ENCODE results near the gene TPRG1. TPM values are rescaled to one million over a fixed set of nuclear protein-coding genes. Genes with fewer than 3 reads are reported as not detected.

TPRG1 gene
- total RNA-seq, 4 donors from 2014 or later, result 2.8 to 4.3 (median 3.1) TPM

DNA sequence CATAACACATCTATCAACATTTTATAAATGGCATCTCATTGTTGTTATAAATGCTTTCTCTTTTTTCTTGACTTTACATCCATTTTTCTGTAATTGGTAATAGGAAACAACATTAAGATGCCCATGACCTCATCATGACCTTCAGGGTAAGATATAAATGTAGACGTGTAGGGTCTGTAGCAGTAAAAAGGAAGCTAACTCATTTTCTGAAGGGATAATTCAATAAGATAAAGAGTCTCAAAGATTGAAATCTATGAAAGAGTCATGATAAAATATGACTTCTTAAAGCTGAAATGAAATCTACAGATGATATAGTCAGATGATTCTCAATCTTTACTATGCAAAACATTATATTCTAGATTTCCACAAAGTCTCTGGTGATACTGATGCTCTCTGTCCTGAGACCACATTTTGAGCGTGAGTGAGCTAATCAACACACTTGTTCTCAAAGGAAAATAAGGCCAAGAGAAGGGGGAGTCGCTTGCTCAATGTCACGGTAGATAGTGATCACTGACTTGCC is 38.5 kb downstream of the TPRG1 start:
- TF ChIP-seq POLR2A (IDR thresholded peaks at IDR 0.05; ENCODE audit: low read depth), result no peak
- TF ChIP-seq EP300 (IDR thresholded peaks at IDR 0.05), result no peak
- TF ChIP-seq POLR2AphosphoS5 (IDR thresholded peaks at IDR 0.05), result no peak
- TF ChIP-seq, protein P1, sequence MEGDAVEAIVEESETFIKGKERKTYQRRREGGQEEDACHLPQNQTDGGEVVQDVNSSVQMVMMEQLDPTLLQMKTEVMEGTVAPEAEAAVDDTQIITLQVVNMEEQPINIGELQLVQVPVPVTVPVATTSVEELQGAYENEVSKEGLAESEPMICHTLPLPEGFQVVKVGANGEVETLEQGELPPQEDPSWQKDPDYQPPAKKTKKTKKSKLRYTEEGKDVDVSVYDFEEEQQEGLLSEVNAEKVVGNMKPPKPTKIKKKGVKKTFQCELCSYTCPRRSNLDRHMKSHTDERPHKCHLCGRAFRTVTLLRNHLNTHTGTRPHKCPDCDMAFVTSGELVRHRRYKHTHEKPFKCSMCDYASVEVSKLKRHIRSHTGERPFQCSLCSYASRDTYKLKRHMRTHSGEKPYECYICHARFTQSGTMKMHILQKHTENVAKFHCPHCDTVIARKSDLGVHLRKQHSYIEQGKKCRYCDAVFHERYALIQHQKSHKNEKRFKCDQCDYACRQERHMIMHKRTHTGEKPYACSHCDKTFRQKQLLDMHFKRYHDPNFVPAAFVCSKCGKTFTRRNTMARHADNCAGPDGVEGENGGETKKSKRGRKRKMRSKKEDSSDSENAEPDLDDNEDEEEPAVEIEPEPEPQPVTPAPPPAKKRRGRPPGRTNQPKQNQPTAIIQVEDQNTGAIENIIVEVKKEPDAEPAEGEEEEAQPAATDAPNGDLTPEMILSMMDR (IDR thresholded peaks at IDR 0.05), result no peak
- Histone ChIP-seq H3K27me3 (no peaks in the 10 kb centered on the region), H3K27ac (replicated peaks in 1 of 4) (no peak overlapping the region), H3K4me1 (no peaks in the 10 kb centered on the region), H3K4me3 (no peak overlapping the region), H3K36me3 (no peaks in the 10 kb centered on the region), H3K9me3 (no peaks in the 10 kb centered on the region)
- WGBS, result 82% methylated on average over 4 of the region's 4 CpGs
- DNase-seq (ENCODE audit: extremely low spot score), result no peak
- intact Hi-C loops (cut with DNase I), result no loop called here

DNA sequence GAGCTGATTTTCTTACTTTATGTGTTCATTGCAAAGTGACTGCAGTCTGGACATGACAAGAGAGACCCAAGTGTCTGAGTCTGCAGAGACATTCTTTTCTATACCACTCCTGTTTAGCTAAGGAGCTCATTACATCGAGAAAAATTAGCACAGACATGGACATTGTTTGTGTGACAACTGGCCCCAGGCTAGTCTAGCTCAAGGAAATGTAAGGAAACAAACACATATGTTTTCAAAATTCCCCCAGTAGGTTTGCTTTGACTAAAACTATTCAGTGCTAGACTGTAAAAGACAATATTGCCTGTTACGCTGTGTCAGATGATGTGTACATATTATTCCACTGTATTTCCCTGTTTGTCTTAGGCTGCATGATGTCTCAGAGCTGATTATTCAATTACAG is 40.9 kb downstream of the TPRG1 start:
- DNase-seq (ENCODE audit: extremely low spot score), result no peak
- H3K27me3 ChIP-seq, result no peaks in the 10 kb centered on the region
- TF ChIP-seq POLR2A (IDR thresholded peaks at IDR 0.05; ENCODE audit: low read depth) (no peak), POLR2AphosphoS5 (IDR thresholded peaks at IDR 0.05) (no peak), EP300 (IDR thresholded peaks at IDR 0.05) (no peak)
- TF ChIP-seq, protein P1 (IDR thresholded peaks at IDR 0.05), result no peak
- H3K27ac ChIP-seq (replicated peaks in 1 of 4), result no peak overlapping the region
- no peak overlapping the region for H3K4me3 ChIP-seq
- 84% methylated on average over 2 of the region's 2 CpGs for WGBS
- H3K9me3 ChIP-seq, result no peaks in the 10 kb centered on the region
- H3K4me1 ChIP-seq, result no peaks in the 10 kb centered on the region
- H3K36me3 ChIP-seq, result no peaks in the 10 kb centered on the region
- intact Hi-C loops (cut with DNase I), result no loop called here

DNA sequence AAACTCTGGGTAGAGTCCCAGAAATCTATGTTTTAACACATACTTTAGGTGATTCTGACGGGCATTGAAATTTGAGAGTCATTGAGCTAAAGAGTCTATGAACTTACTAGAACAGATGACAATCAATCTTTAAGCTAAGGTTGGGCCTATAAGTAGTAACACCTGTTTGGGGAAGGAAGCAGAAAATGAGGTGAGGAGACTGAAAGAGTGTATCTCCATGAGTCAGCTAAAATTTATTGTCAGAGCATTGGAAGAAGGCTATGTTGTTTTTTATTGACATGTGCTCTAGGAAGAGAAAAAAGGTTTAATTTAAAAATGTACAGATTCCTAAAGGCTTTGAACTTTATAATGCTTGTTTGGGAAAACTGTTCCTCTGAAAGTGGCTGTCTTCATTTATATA is 42.9 kb downstream of the TPRG1 start:
- H3K27me3 ChIP-seq, result no peaks in the 10 kb centered on the region
- 89% methylated on average over 1 of the region's 1 CpG for WGBS

DNA sequence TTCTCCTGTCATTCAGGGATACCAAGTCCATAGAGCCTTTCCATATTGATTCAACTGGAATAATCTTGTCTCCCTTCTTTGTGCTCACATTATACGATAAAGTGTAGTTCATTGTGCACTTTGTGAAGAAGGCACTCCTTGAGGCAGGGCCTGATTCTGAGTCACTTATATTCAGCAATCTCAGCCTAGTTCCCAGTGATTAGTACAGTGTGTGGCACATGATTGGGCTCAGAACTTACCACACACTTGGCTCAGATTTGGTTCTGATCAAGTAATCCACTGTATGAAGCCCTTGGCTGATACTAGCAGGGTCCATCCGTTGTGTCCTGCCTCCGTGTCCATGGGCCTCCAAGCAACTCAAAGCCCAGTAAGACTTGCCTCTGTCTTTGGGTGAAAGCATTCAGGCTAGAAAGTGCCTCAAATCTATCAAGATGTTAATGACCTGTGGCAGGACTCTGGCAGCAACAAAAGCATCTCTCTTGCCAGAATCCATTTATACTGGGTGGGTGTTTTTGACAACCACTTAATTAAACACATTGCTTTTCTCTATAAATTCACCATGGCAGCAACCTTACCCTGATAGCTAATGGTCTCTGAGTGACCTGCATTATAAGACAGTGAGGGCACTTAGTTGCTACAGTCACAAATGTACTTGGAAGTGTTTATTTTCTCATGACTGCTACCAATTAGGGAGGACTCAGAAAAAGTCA is 51.3 kb downstream of the TPRG1 start:
- no peaks in the 10 kb centered on the region for H3K4me1 ChIP-seq
- TF ChIP-seq POLR2A (IDR thresholded peaks at IDR 0.05; ENCODE audit: low read depth) (no peak), EP300 (IDR thresholded peaks at IDR 0.05) (no peak), POLR2AphosphoS5 (IDR thresholded peaks at IDR 0.05) (no peak)
- TF ChIP-seq, protein P1 (IDR thresholded peaks at IDR 0.05), result no peak
- 77% methylated on average over 3 of the region's 3 CpGs for WGBS
- H3K27ac ChIP-seq (replicated peaks in 1 of 4), result no peak overlapping the region
- no peaks in the 10 kb centered on the region for H3K27me3 ChIP-seq
- H3K4me3 ChIP-seq, result no peak overlapping the region
- no peaks in the 10 kb centered on the region for H3K9me3 ChIP-seq
- intact Hi-C loops (cut with DNase I), result no loop called here
- H3K36me3 ChIP-seq, result no peaks in the 10 kb centered on the region
- DNase-seq (ENCODE audit: extremely low spot score), result no peak

More for the DNA sequence above, 42.9 kb downstream of the TPRG1 start:
- H3K36me3 ChIP-seq, result no peaks in the 10 kb centered on the region
- no peak for DNase-seq (ENCODE audit: extremely low spot score)
- intact Hi-C loops (cut with DNase I), result no loop called here
- H3K27ac ChIP-seq (replicated peaks in 1 of 4), result no peak overlapping the region
- TF ChIP-seq POLR2A (IDR thresholded peaks at IDR 0.05; ENCODE audit: low read depth), result no peak
- TF ChIP-seq, protein P1 (IDR thresholded peaks at IDR 0.05), result no peak
- TF ChIP-seq POLR2AphosphoS5 (IDR thresholded peaks at IDR 0.05), result no peak
- TF ChIP-seq EP300 (IDR thresholded peaks at IDR 0.05), result no peak
- H3K4me1 ChIP-seq, result no peaks in the 10 kb centered on the region
- no peak overlapping the region for H3K4me3 ChIP-seq
- no peaks in the 10 kb centered on the region for H3K9me3 ChIP-seq
